ENCODE measurements around the gene ENTPD7. TPM values are rescaled to one million over a fixed set of nuclear protein-coding genes. Genes with fewer than 3 reads are reported as not detected.

The ENTPD7 gene, protein sequence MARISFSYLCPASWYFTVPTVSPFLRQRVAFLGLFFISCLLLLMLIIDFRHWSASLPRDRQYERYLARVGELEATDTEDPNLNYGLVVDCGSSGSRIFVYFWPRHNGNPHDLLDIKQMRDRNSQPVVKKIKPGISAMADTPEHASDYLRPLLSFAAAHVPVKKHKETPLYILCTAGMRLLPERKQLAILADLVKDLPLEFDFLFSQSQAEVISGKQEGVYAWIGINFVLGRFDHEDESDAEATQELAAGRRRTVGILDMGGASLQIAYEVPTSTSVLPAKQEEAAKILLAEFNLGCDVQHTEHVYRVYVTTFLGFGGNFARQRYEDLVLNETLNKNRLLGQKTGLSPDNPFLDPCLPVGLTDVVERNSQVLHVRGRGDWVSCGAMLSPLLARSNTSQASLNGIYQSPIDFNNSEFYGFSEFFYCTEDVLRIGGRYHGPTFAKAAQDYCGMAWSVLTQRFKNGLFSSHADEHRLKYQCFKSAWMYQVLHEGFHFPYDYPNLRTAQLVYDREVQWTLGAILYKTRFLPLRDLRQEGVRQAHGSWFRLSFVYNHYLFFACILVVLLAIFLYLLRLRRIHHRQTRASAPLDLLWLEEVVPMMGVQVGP
- 11.1 and 11.6 TPM in 2 replicates for total RNA-seq

DNA sequence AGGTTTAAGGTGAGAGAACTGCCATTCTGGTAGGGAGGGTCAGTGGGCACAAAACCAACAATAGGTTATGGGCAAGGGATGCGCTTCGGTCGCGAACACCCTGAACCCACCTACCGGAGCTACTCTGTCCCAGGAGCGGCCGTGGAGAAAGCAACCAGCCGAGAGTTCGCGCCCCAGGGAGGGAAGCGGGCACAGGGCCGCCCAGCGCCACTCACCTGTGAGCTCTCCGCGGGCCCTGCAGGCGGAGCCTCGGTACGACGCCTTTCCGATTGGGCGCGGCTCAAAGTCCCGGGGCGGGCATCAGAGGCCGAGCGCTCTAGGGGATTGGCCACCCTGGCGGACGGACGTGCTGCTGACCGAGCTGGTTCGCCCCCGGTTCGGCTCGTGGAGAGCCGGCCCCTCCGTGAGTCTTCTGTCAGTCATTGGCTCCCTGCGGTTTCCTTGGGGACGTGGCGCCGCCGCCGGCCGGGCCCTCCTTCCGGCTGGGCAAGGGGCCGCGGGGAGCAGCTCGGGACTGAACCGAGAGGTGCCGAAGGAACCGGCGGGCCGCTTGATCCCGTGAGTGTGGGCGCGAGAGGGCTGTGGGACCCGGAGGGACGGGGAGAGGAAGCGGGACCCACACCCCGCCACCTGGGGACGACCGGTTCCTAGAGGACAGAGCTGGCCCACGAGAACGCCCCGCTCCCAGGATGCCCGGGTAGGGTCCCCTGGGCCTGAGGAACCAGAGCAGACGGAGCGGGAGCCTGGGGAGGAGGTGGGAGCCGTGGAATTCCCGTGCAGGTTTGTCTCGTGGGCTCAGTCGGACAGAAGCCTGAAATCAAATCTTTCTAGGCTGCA, at the start of gene ENTPD7:
Gene ENTPD7 (plus strand): TSS at position 479 of the 837 bp plus-strand sequence. CDS start 448 bp downstream, outside the sequence.

DNA sequence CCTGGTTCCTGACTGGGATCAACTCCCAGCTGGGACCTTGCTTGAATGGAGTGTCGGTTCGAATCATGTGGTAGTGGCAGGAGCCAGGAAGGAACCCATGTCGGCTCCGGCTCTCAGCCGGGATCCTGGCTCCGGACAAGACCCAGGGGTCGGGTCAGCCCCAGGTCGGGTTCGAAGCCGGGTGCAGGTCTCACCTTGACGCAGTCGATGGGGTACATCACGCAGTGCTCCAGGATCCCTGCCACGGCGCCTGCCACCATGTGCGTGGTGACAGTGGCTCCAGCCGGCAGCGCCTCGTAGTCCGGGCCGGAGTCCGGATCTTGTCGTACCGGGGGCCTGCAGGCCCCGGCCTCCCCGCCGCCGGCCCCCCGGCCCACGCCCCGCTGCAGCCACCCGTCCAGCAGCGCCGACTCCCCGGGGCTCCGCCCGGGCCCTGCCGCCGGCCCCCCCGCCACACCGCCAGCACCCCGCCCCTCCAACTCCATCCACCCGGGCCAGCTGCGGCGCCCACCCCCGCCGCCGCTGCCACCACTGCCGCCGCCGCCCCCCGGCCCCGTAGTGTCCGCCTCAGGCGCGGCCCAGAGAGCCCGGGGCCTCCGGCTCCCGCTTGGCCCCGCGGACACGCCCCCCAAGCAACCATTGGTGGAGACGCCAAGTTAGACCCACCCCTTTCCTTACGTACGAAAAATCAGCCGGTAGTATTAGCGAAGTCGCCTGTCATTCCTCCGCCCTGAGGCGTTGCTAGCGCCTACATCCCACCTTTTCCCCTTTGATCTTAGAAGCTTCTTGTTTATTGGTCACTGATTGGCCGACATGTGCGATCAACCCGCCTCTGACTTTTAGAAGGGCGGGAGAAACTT, 39.2 kb upstream of the ENTPD7 start, which contains the start of gene SLC25A28:
Gene SLC25A28 (minus strand): TSS at position 589 of the 860 bp plus-strand sequence. CDS start 104 bp downstream, at position 485.

DNA sequence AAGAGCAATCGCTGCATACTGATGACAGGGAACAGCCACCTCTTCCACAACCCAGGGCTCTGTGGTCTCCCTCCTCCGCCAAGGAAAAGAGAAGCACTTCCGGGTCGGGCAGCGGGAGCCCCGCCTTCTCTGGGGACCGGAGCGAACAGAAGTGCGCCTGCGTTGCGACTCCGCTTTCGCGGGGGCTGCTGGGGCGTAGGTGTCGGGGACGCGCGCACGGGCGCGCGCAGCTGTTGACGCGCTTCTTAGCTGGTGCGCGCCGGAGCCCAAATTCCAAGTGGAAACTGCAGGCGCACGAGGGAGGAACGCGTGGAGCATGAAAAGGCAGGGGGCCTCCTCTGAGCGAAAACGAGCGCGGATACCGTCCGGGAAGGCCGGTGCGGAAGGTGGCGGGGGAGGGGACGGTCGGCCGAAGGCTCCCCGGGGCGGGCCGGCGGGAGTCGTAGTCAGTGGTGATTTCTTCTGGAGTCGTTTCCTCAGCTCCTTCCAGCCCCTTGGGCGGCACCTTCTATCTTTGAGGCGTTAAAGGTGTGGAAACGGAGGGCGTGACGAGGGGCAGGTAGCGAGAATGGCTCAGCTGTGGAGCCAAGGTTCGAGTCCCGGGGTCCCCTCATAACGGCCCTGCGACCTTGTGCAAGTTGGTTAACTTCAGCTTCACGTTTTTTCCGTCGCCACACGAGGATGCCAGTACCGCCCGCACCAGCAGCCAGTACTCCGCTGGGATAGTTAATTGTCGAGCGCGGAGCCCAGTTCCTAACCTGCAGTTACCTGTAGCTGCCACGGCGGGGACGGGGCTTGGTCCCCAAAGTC, 72.9 kb downstream of the ENTPD7 start, which contains the start of the genes COX15 and CUTC:
Gene COX15 (minus strand): TSS at position 95 of the 810 bp plus-strand sequence. CDS start 78 bp downstream, at position 17.
Gene CUTC (plus strand): TSS at position 202 of the 810 bp plus-strand sequence. CDS start 115 bp downstream, at position 317.

Other genes starting within 250 kb of the ENTPD7 start
- 20.2 and 36.8 TPM in 2 replicates for gene GOT1, start 228.9 kb upstream of the ENTPD7 start, total RNA-seq
- not detected in 2 replicates for gene NKX2-3, start 126.6 kb upstream of the ENTPD7 start, total RNA-seq
- 7.8 and 11.3 TPM in 2 replicates for gene SLC25A28, start 39.1 kb upstream of the ENTPD7 start, total RNA-seq
- gene COX15, start 72.6 kb downstream of the ENTPD7 start, total RNA-seq = 30.4 and 30.6 TPM in 2 replicates
- 15.8 and 19.1 TPM in 2 replicates for gene CUTC, start 72.7 kb downstream of the ENTPD7 start, total RNA-seq
- 0.07 and 0.49 TPM in 2 replicates for gene ABCC2, start 123.1 kb downstream of the ENTPD7 start, total RNA-seq

Measured in mammary microvascular endothelial cell (primary cell).